ENCODE results near the gene SUV39H1.

DNA sequence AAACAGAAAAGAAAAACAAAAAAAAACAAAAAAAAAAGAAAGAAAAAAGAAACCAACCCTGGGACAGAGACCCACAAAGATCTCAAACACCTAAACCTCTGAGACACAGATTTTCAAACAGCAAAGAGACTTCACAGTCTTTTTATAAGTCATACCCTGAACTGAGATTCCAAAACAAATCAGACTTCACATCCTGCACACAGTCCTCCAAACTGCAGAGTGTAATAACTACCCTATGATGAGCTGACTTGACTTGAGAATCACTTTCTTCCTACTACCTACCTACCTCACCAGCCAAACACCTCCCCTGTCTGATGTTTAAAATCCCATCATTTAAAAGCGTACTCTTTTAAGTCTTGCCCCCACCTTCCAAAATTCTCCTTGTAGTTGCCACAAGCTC is 39.8 kb downstream of the SUV39H1 start:
- TF ChIP-seq, protein P1, sequence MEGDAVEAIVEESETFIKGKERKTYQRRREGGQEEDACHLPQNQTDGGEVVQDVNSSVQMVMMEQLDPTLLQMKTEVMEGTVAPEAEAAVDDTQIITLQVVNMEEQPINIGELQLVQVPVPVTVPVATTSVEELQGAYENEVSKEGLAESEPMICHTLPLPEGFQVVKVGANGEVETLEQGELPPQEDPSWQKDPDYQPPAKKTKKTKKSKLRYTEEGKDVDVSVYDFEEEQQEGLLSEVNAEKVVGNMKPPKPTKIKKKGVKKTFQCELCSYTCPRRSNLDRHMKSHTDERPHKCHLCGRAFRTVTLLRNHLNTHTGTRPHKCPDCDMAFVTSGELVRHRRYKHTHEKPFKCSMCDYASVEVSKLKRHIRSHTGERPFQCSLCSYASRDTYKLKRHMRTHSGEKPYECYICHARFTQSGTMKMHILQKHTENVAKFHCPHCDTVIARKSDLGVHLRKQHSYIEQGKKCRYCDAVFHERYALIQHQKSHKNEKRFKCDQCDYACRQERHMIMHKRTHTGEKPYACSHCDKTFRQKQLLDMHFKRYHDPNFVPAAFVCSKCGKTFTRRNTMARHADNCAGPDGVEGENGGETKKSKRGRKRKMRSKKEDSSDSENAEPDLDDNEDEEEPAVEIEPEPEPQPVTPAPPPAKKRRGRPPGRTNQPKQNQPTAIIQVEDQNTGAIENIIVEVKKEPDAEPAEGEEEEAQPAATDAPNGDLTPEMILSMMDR (conservative IDR thresholded peaks at IDR 0.05; ENCODE audit: low read length): no peak
- TF ChIP-seq EZH2phosphoT487 (IDR thresholded peaks at IDR 0.05; ENCODE audit: borderline replicate concordance): no peak
